Ovary (tissue), 9 donors: ENCODE results near the gene SMYD2. TPM values are rescaled to one million over a fixed set of nuclear protein-coding genes. Genes with fewer than 3 reads are reported as not detected.
A peak's percentile ranks its signal among the peaks of the same experiment; 100 is the strongest.

Source experiments
- DNase-seq, 5 donors: peaks; one replicate each; pipeline ENCODE4 v3.0.0-alpha.2; 2019 to 2020
- H3K27ac ChIP-seq, 2 donors: fragments of 200-600 bp; one replicate each; pipeline versions ENCODE4 v1.5.1 to v1.8.0; 2019 to 2022
- H3K27me3 ChIP-seq: fragments of 200-600 bp; one replicate; pipeline ENCODE4 v1.8.0; 2022
- H3K36me3 ChIP-seq: fragments of 200-600 bp; sonication (generic); one replicate; pipeline ENCODE4 v1.5.1; 2019
- H3K4me1 ChIP-seq: one replicate; pipeline ENCODE4 v1.8.1; 2013; ENCODE audit warnings: mild to moderate bottlenecking, moderate library complexity; ENCODE audit not compliant: insufficient read depth
- H3K4me3 ChIP-seq: fragments of 200-600 bp; sonication (generic); one replicate; pipeline ENCODE4 v1.5.1; 2017
- H3K9me3 ChIP-seq, 2 donors: fragments of 200-600 bp in 1 of 2; sonication (generic) in 1 of 2; one replicate each; pipeline versions ENCODE4 v1.5.1 to v1.8.1; 2013 to 2019; ENCODE audit warnings: mild to moderate bottlenecking in 1 of 2, moderate library complexity in 1 of 2
- CTCF ChIP-seq, 3 donors: fragments of 450-650 bp in 2 of 3; fragments of 200-600 bp in 1 of 3; IDR thresholded peaks; one replicate each; pipeline versions ENCODE4 v1.5.1 to v1.8.0; 2016 to 2022; ENCODE audit warnings: antibody characterized with exemption in 3 of 3, mild to moderate bottlenecking in 1 of 3
- EP300 ChIP-seq: sonication (generic); formaldehyde crosslinking; IDR thresholded peaks from one replicate; pipeline ENCODE4 v1.6.1; 2017; ENCODE audit warnings: antibody characterized with exemption
- POLR2A ChIP-seq: fragments of 450-650 bp; IDR thresholded peaks from one replicate; pipeline ENCODE4 v1.6.1; 2017; ENCODE audit warnings: antibody characterized with exemption, mild to moderate bottlenecking, moderate library complexity
- WGBS, 3 donors: extraction: QIAGEN DNeasy Blood & Tissue Kit in 1 of 3; methylation state at CpG; one replicate each; pipeline versions ENCODE4 v1.1.5 to v1.1.7; 2013 to 2017; 5-methylcytosine and 5-hydroxymethylcytosine counted together
- intact Hi-C, 4 donors: fragments of 100-400 bp; cut with DNase I; formaldehyde crosslinking; loops; one replicate each; pipeline versions ENCODE4 v1.11.0 to v1.15.1; 2022 to 2023
- polyA plus RNA-seq, 2 donors: library from polyadenylated mRNA; stranded (reverse); fragments of 200-250 nt in 1 of 2; fragments of 350-450 nt in 1 of 2; fragmentation: Illumina TruSeq in 1 of 2; extraction: RNeasy Lipid Tissue Mini Kit (QIAGEN cat#74804) in 1 of 2; gene quantifications; one replicate each; pipeline ENCODE4 v1.2.3, GENCODE V29; 2013 to 2014
- total RNA-seq, 7 donors: library from RNA; depleted of rRNA in 2 of 7; stranded (reverse); fragments of >200 nt in 2 of 7; fragmentation: NEBNext Ultra II Directional in 3 of 7; extraction: Animal tissue kit (Norgen Biotek cat#: 25700) in 3 of 7; gene quantifications; one replicate each; pipeline versions ENCODE4 v1.1.0 to v1.2.4, GENCODE V29; 2016 to 2023
- donor health status: DM: no; HTN: no; CAD: no; lungs with moderate emphysema.
- donor health status: DM: no; HTN: no; CAD: no.
- donor health status: Bipolar disorder and iron deficiency.
- donor health status: DM: yes; HTN: yes; CAD: no.
- donor health status: DM: no; HTN: no; CAD: no.
- donor health status: DM: yes; HTN: yes; CAD: no.

The SMYD2 gene
- total and polyA plus RNA-seq, 9 donors: 14.6 to 50.3 (median 17.2) TPM

- no peak for DNase-seq
- H3K27me3 ChIP-seq: no peaks in the 10 kb centered on the region
- H3K4me1 ChIP-seq: no peaks in the 10 kb centered on the region
- no peak overlapping the region for H3K27ac ChIP-seq
- H3K36me3 ChIP-seq: no peaks in the 10 kb centered on the region
- H3K4me3 ChIP-seq: no peak overlapping the region
- 69 to 79% (median 76%) methylated on average over 5 of the region's 5 CpGs for WGBS, 3 donors
- no peaks in the 10 kb centered on the region for H3K9me3 ChIP-seq
- no peak for TF ChIP-seq POLR2A
- TF ChIP-seq CTCF (IDR thresholded peaks at IDR 0.05): no peak
- intact Hi-C loops: loop anchor here in 3 of 4 donors (5.0 kb wide), 1 partner anchor 64 kb away; no protein-coding TSS in a partner anchor
These were observed 45.4 kb downstream of the SMYD2 start for GRCh38 chr1:214326406-214326805.

- intact Hi-C loops: loop anchor here in 3 of 4 donors (5.0 kb wide), 1 partner anchor 65 kb away; no protein-coding TSS in a partner anchor
- H3K27me3 ChIP-seq: no peaks in the 10 kb centered on the region
These were observed 46.6 kb downstream of the SMYD2 start for GRCh38 chr1:214327514-214327913.

GRCh38 chr1:214328770-214329469 is 48.0 kb downstream of the SMYD2 start:
- peaks cover 1% of the 10 kb centered on the region for H3K4me1 ChIP-seq
- no peaks in the 10 kb centered on the region for H3K27me3 ChIP-seq
- 58 to 64% (median 60%) methylated on average over 11 of the region's 11 CpGs for WGBS, 3 donors
- H3K4me3 ChIP-seq: no peak overlapping the region
- no peak overlapping the region for H3K27ac ChIP-seq
- H3K9me3 ChIP-seq: no peaks in the 10 kb centered on the region
- intact Hi-C loops: loop anchor here (2.0 to 5.0 kb wide), 2 partner anchors 66 to 67 kb away; no protein-coding TSS in a partner anchor
- no peak for TF ChIP-seq EP300
- no peak for TF ChIP-seq POLR2A
- TF ChIP-seq CTCF (IDR thresholded peaks at IDR 0.05): peak; percentile 69 to 84 (median 78)
- no peaks in the 10 kb centered on the region for H3K36me3 ChIP-seq
- DNase-seq: peak; percentile 63 to 84 (median 78)

More at GRCh38 chr1:214327514-214327913, 46.6 kb downstream of the SMYD2 start:
- no peak for DNase-seq
- H3K36me3 ChIP-seq: no peaks in the 10 kb centered on the region
- no peak overlapping the region for H3K4me3 ChIP-seq
- H3K4me1 ChIP-seq: no peaks in the 10 kb centered on the region
- TF ChIP-seq POLR2A (no peak), CTCF (IDR thresholded peaks at IDR 0.05) (no peak), EP300 (no peak)
- H3K27ac ChIP-seq: no peak overlapping the region
- 21 to 35% (median 33%) methylated on average over 1 of the region's 1 CpG for WGBS, 3 donors
- H3K9me3 ChIP-seq: no peaks in the 10 kb centered on the region

- Histone ChIP-seq H3K4me3 (no peak overlapping the region), H3K4me1 (peaks cover 1% of the 10 kb centered on the region), H3K9me3 (no peaks in the 10 kb centered on the region), H3K27me3 (no peaks in the 10 kb centered on the region), H3K36me3 (no peaks in the 10 kb centered on the region), H3K27ac (no peak overlapping the region)
- intact Hi-C loops: loop anchor here (2.0 to 10.0 kb wide), 4 partner anchors 67 to 258 kb away; no protein-coding TSS in a partner anchor
- TF ChIP-seq CTCF (IDR thresholded peaks at IDR 0.05): no peak
- no peak for DNase-seq
- WGBS, 3 donors: 87 to 94% (median 91%) methylated on average over 20 of the region's 20 CpGs
These were observed 48.7 kb downstream of the SMYD2 start for GRCh38 chr1:214329470-214330220.
